ENCODE results near the gene AIFM2. TPM values are rescaled to one million over a fixed set of nuclear protein-coding genes. Genes with fewer than 3 reads are reported as not detected.

AIFM2 gene
- polyA plus RNA-seq, 2 of the 4 experiments (the other 2 are of a cell fraction), result 30.0 to 34.8 TPM

DNA sequence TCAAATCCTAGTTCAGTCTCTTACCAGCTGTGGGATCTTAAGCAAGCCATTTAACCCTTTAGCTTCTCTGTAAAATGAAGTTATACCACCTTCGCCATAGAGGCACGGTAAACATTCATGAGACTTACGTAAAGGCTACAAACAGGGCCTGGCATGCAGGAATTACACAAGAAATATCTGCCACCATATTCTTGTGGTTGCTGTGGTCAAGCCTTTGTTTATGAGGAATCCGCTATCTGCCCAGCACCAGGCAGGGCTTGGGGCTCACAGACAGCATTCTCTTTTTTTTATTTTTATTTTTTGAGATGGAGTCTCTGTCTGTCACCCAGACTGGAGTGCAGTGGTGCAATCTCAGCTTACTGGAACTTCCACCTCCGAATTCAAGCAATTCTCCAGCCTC, 9.9 kb downstream of the AIFM2 start:
- FAIRE-seq, result no peak
- H3K4me3 ChIP-seq, result no peak overlapping the region
- TF ChIP-seq RCOR1 (IDR thresholded peaks at IDR 0.05; ENCODE audit: low read depth, low read length) (no peak), CBX8 (IDR thresholded peaks at IDR 0.05) (no peak), HEYL (CRISPR knock-in tag; IDR thresholded peaks at IDR 0.05) (no peak), HOXA7 (CRISPR knock-in tag; IDR thresholded peaks at IDR 0.05) (no peak), MAFK (IDR thresholded peaks at IDR 0.05; ENCODE audit: partially characterized antibody) (no peak), GATA3 (IDR thresholded peaks at IDR 0.05; ENCODE audit: borderline replicate concordance) (no peak), ESRRA (IDR thresholded peaks at IDR 0.05; ENCODE audit: borderline replicate concordance, low read length) (no peak)
- no peak for DNase-seq (ENCODE audit: low read depth in 1 of 2, low spot score in 1 of 2)
- 97% methylated on average over 5 of the region's 5 CpGs for WGBS (ENCODE audit: missing lambda C conversion rate)
- POLR2A ChIA-PET, result interaction anchor here (1.2 kb wide), 1 partner anchor 24 kb away, joined by 6 read pairs; the partner anchor contains the start of gene TYSND1
- no peak overlapping the region for H3K27ac ChIP-seq
- CTCF ChIA-PET, result interaction anchor here (1.3 to 14.0 kb wide), 5 partner anchors 8 to 164 kb away, joined by 4 to 244 read pairs (median 5); partner anchors contain the start of genes AIFM2 and TYSND1
- ATAC-seq, result no peak
- H3K9me3 ChIP-seq, result no peaks in the 10 kb centered on the region
- H3K4me1 ChIP-seq, result no peaks in the 10 kb centered on the region; the same call in 2 of the 3 replicates
- H3K4me2 ChIP-seq, result no peak overlapping the region

DNA sequence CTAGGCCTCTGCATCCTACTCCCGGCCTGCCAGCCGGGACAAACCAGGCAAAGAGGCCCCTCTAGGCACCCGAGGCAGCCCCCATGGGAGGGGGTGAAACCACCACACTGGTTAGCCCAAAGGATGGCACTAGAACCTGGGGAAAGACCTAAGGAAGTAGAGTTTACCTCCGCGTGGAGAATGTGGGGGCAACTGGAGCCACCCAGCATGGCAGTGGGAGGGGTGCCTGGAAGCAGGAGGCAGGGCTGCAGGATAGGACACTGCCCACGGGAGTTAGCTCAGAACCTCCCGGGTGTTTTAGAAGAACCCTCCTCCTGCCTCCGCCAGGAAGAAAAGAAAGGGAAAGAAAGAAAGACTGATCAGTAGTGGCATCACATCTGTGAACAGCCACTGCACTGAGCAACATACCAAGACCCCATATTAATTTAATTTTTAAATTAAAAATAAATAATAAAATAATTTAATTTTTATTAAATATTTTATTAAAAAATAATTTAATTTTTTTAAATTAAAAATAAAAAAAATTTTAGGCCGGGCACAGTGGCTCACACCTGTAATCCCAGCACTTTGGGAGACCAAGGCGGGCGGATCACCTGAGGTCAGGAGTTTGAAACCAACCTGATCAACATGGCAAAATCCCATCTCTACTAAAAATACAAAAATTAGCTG, 11.2 kb downstream of the AIFM2 start:
- no peak for DNase-seq (ENCODE audit: low read depth in 1 of 2, low spot score in 1 of 2)
- ChIA-PET POLR2A (no interaction called here), CTCF (interaction anchor here (12.1 to 14.0 kb wide), 2 partner anchors 20 kb away, joined by 228 to 244 read pairs; partner anchors contain the start of gene TYSND1)
- no peak for FAIRE-seq
- Histone ChIP-seq H3K9me3 (no peaks in the 10 kb centered on the region), H3K27ac (no peak overlapping the region), H3K4me1 (no peaks in the 10 kb centered on the region; the same call in 2 of the 3 replicates), H3K4me2 (no peak overlapping the region), H3K4me3 (no peak overlapping the region)
- 90% methylated on average over 11 of the region's 11 CpGs for WGBS (ENCODE audit: missing lambda C conversion rate)
- no peak for ATAC-seq
- no peak for TF ChIP-seq CBX2 (IDR thresholded peaks at IDR 0.05; ENCODE audit: borderline replicate concordance, low read depth)
- TF ChIP-seq RCOR1 (IDR thresholded peaks at IDR 0.05; ENCODE audit: low read depth, low read length), result no peak
- TF ChIP-seq SREBF2 (IDR thresholded peaks at IDR 0.05), result no peak
- TF ChIP-seq MAZ (IDR thresholded peaks at IDR 0.05; ENCODE audit: borderline replicate concordance, low read depth, low read length), result no peak
- TF ChIP-seq, protein P1, sequence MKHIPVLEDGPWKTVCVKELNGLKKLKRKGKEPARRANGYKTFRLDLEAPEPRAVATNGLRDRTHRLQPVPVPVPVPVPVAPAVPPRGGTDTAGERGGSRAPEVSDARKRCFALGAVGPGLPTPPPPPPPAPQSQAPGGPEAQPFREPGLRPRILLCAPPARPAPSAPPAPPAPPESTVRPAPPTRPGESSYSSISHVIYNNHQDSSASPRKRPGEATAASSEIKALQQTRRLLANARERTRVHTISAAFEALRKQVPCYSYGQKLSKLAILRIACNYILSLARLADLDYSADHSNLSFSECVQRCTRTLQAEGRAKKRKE (CRISPR knock-in tag; IDR thresholded peaks at IDR 0.05; ENCODE audit: low read depth), result no peak
- TF ChIP-seq POLR2A (IDR thresholded peaks at IDR 0.05; ENCODE audit: low read length), result no peak
- TF ChIP-seq CHD2 (IDR thresholded peaks at IDR 0.05; ENCODE audit: low read length, partially characterized antibody), result no peak
- TF ChIP-seq NFE2L2 (conservative IDR thresholded peaks at IDR 0.05; ENCODE audit: low read length), result no peak
- no peak for TF ChIP-seq CBX8 (IDR thresholded peaks at IDR 0.05)
- no peak for TF ChIP-seq KDM5A (IDR thresholded peaks at IDR 0.05)
- TF ChIP-seq EP300 (IDR thresholded peaks at IDR 0.05), result no peak
- TF ChIP-seq, protein P2, sequence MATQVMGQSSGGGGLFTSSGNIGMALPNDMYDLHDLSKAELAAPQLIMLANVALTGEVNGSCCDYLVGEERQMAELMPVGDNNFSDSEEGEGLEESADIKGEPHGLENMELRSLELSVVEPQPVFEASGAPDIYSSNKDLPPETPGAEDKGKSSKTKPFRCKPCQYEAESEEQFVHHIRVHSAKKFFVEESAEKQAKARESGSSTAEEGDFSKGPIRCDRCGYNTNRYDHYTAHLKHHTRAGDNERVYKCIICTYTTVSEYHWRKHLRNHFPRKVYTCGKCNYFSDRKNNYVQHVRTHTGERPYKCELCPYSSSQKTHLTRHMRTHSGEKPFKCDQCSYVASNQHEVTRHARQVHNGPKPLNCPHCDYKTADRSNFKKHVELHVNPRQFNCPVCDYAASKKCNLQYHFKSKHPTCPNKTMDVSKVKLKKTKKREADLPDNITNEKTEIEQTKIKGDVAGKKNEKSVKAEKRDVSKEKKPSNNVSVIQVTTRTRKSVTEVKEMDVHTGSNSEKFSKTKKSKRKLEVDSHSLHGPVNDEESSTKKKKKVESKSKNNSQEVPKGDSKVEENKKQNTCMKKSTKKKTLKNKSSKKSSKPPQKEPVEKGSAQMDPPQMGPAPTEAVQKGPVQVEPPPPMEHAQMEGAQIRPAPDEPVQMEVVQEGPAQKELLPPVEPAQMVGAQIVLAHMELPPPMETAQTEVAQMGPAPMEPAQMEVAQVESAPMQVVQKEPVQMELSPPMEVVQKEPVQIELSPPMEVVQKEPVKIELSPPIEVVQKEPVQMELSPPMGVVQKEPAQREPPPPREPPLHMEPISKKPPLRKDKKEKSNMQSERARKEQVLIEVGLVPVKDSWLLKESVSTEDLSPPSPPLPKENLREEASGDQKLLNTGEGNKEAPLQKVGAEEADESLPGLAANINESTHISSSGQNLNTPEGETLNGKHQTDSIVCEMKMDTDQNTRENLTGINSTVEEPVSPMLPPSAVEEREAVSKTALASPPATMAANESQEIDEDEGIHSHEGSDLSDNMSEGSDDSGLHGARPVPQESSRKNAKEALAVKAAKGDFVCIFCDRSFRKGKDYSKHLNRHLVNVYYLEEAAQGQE (IDR thresholded peaks at IDR 0.05), result no peak
- TF ChIP-seq HDAC2 (IDR thresholded peaks at IDR 0.05), result no peak
- TF ChIP-seq, protein P3, sequence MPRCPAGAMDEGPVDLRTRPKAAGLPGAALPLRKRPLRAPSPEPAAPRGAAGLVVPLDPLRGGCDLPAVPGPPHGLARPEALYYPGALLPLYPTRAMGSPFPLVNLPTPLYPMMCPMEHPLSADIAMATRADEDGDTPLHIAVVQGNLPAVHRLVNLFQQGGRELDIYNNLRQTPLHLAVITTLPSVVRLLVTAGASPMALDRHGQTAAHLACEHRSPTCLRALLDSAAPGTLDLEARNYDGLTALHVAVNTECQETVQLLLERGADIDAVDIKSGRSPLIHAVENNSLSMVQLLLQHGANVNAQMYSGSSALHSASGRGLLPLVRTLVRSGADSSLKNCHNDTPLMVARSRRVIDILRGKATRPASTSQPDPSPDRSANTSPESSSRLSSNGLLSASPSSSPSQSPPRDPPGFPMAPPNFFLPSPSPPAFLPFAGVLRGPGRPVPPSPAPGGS (IDR thresholded peaks at IDR 0.05), result no peak
- TF ChIP-seq BHLHE40 (IDR thresholded peaks at IDR 0.05; ENCODE audit: low read depth, low read length), result no peak
- TF ChIP-seq HOXB5 (CRISPR knock-in tag; IDR thresholded peaks at IDR 0.05), result no peak
- TF ChIP-seq NR3C1 (IDR thresholded peaks at IDR 0.05), result no peak
- no peak for TF ChIP-seq POLR2AphosphoS2 (conservative IDR thresholded peaks at IDR 0.05; ENCODE audit: low read length)
